Neural cell (in vitro differentiated cells): Measurements from ENCODE around the gene VWA8. TPM values are rescaled to one million over a fixed set of nuclear protein-coding genes. Genes with fewer than 3 reads are reported as not detected.

ENCODE experiments used
- H2AFZ ChIP-seq: fragments of 200-600, 300-800 bp; sonication (generic), shearing (Covaris generic); 2 replicates; pipeline ENCODE4 v1.6.0; 2014; ENCODE audit warnings: low read depth, mild to moderate bottlenecking, antibody characterized with exemption, low read length, moderate library complexity
- H3F3A ChIP-seq: fragments of 200-600 bp; shearing (Covaris generic); 2 replicates; pipeline ENCODE4 v1.6.1; 2016; ENCODE audit warnings: mild to moderate bottlenecking, moderate library complexity, mixed read lengths, antibody characterized with exemption, low read length; ENCODE audit not compliant: insufficient read depth, poor library complexity, severe bottlenecking
- H3K27ac ChIP-seq: fragments of 200-600, 300-800 bp; sonication (generic), shearing (Covaris generic); 2 replicates; pipeline ENCODE4 v1.5.1; 2014; ENCODE audit warnings: mild to moderate bottlenecking, low read length, moderate library complexity
- H3K27me3 ChIP-seq: fragments of 300-800, 200-600 bp; sonication (generic), shearing (Covaris generic); 2 replicates; pipeline ENCODE4 v1.6.0; 2014; ENCODE audit warnings: mild to moderate bottlenecking, low read depth, low read length, moderate library complexity; ENCODE audit not compliant: insufficient read depth
- H3K36me3 ChIP-seq: fragments of 300-800, 200-600 bp; sonication (generic), shearing (Covaris generic); 2 replicates; pipeline ENCODE4 v1.5.1; 2014; ENCODE audit warnings: mild to moderate bottlenecking, antibody characterized with exemption, low read length, moderate library complexity; ENCODE audit not compliant: insufficient read depth
- H3K4me2 ChIP-seq: fragments of 300-800, 200-600 bp; sonication (generic), shearing (Covaris generic); 2 replicates; pipeline ENCODE4 v1.6.0; 2014; ENCODE audit warnings: mild to moderate bottlenecking, low read length
- H3K4me3 ChIP-seq: fragments of 300-800, 200-600 bp; sonication (generic), shearing (Covaris generic); 2 replicates; pipeline ENCODE4 v1.5.1; 2014; ENCODE audit warnings: mild to moderate bottlenecking, low read length, moderate library complexity
- H3K79me2 ChIP-seq: fragments of 200-600 bp; shearing (Covaris generic); replicated peaks from 2 replicates; pipeline ENCODE4 v1.6.0; 2014; ENCODE audit warnings: mild to moderate bottlenecking, low read length, moderate library complexity; ENCODE audit not compliant: insufficient read depth
- H3K9ac ChIP-seq: fragments of 300-800, 200-600 bp; sonication (generic), shearing (Covaris generic); 2 replicates; pipeline ENCODE4 v1.6.1; 2016; ENCODE audit warnings: mild to moderate bottlenecking, low read length, mixed read lengths
- H3K9me2 ChIP-seq: fragments of 200-600 bp; shearing (Covaris generic); 2 replicates; pipeline ENCODE4 v1.6.1; 2016; ENCODE audit warnings: mild to moderate bottlenecking, low read length, mixed read lengths; ENCODE audit not compliant: insufficient read depth
- H3K9me3 ChIP-seq: fragments of 200-600, 300-800 bp; sonication (generic), shearing (Covaris generic); 2 replicates; pipeline ENCODE4 v1.6.1; 2016; ENCODE audit warnings: mild to moderate bottlenecking, mixed run types, low read length, moderate library complexity, mixed read lengths
- H4K20me1 ChIP-seq: fragments of 200-600 bp; shearing (Covaris generic); 2 replicates; pipeline ENCODE4 v1.6.1; 2016; ENCODE audit warnings: mild to moderate bottlenecking, mixed run types; ENCODE audit not compliant: insufficient read depth
- CTCF ChIP-seq: fragments of 450-650 bp; IDR thresholded peaks from 2 replicates; pipeline ENCODE4 v1.5.1; 2014; ENCODE audit warnings: antibody characterized with exemption, mild to moderate bottlenecking, moderate library complexity; ENCODE audit not compliant: poor library complexity, severe bottlenecking
- EP300 ChIP-seq: fragments of 450-650 bp; conservative IDR thresholded peaks from 2 replicates; pipeline ENCODE4 v1.6.1; 2014; ENCODE audit warnings: antibody characterized with exemption, mild to moderate bottlenecking, moderate library complexity; ENCODE audit not compliant: poor library complexity, severe bottlenecking
- EZH2 ChIP-seq: fragments of 200-600, 300-800 bp; shearing (Covaris generic), sonication (generic); IDR thresholded peaks from 2 replicates; pipeline ENCODE4 v1.6.1; 2014; ENCODE audit warnings: antibody characterized with exemption, low read length, borderline replicate concordance, mild to moderate bottlenecking; ENCODE audit not compliant: insufficient read depth, poor library complexity, severe bottlenecking
- MXI1 ChIP-seq: fragments of 450-650 bp; conservative IDR thresholded peaks from 2 replicates; pipeline ENCODE4 v1.6.1; 2014; ENCODE audit warnings: antibody characterized with exemption, mild to moderate bottlenecking; ENCODE audit not compliant: poor library complexity, severe bottlenecking
- POLR2AphosphoS5 ChIP-seq: IDR thresholded peaks from 2 replicates; pipeline ENCODE4 v1.6.1; 2012
- RAD21 ChIP-seq: fragments of 450-650 bp; conservative IDR thresholded peaks from 2 replicates; pipeline ENCODE4 v1.6.1; 2014; ENCODE audit warnings: antibody characterized with exemption, mild to moderate bottlenecking, moderate library complexity
- SMC3 ChIP-seq: fragments of 450-650 bp; conservative IDR thresholded peaks from 2 replicates; pipeline ENCODE4 v1.6.1; 2014; ENCODE audit warnings: antibody characterized with exemption, mild to moderate bottlenecking, moderate library complexity; ENCODE audit not compliant: poor library complexity
- TAF1 ChIP-seq: IDR thresholded peaks from 2 replicates; pipeline ENCODE4 v1.6.1; 2012; ENCODE audit warnings: low read depth
- polyA plus RNA-seq: library from polyadenylated mRNA; depleted of rRNA; stranded (reverse); fragments of >200 nt; gene quantifications from 2 replicates; pipeline ENCODE4 v1.2.3, GENCODE V29; 2014
- TF ChIP-seq, protein P1 (sequence below): IDR thresholded peaks from 2 replicates; pipeline ENCODE4 v1.6.1; 2012; ENCODE audit warnings: borderline replicate concordance

VWA8 gene
- polyA plus RNA-seq, 1 donor from 2014 or later, result 3.6 TPM

GRCh38 chr13:41580345-41580744 is 380.6 kb downstream of the VWA8 start:
- TF ChIP-seq EZH2, result no peak
- TF ChIP-seq RAD21, result no peak
- TF ChIP-seq, protein P1, sequence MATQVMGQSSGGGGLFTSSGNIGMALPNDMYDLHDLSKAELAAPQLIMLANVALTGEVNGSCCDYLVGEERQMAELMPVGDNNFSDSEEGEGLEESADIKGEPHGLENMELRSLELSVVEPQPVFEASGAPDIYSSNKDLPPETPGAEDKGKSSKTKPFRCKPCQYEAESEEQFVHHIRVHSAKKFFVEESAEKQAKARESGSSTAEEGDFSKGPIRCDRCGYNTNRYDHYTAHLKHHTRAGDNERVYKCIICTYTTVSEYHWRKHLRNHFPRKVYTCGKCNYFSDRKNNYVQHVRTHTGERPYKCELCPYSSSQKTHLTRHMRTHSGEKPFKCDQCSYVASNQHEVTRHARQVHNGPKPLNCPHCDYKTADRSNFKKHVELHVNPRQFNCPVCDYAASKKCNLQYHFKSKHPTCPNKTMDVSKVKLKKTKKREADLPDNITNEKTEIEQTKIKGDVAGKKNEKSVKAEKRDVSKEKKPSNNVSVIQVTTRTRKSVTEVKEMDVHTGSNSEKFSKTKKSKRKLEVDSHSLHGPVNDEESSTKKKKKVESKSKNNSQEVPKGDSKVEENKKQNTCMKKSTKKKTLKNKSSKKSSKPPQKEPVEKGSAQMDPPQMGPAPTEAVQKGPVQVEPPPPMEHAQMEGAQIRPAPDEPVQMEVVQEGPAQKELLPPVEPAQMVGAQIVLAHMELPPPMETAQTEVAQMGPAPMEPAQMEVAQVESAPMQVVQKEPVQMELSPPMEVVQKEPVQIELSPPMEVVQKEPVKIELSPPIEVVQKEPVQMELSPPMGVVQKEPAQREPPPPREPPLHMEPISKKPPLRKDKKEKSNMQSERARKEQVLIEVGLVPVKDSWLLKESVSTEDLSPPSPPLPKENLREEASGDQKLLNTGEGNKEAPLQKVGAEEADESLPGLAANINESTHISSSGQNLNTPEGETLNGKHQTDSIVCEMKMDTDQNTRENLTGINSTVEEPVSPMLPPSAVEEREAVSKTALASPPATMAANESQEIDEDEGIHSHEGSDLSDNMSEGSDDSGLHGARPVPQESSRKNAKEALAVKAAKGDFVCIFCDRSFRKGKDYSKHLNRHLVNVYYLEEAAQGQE, result no peak
- TF ChIP-seq EP300, result no peak
- TF ChIP-seq SMC3, result no peak
- TF ChIP-seq MXI1, result no peak
- no peak for TF ChIP-seq POLR2AphosphoS5
- no peak for TF ChIP-seq TAF1
- no peak for TF ChIP-seq CTCF
- no peaks in the 10 kb centered on the region for H3K9me2 ChIP-seq
- H3K27ac ChIP-seq, result no peak overlapping the region
- no peaks in the 10 kb centered on the region for H3K79me2 ChIP-seq
- H2AFZ ChIP-seq, result no peak overlapping the region
- no peaks in the 10 kb centered on the region for H3K36me3 ChIP-seq
- H4K20me1 ChIP-seq, result no peaks in the 10 kb centered on the region
- no peaks in the 10 kb centered on the region for H3K27me3 ChIP-seq
- no peaks in the 10 kb centered on the region for H3K9me3 ChIP-seq
- H3K4me3 ChIP-seq, result no peak overlapping the region
- no peak overlapping the region for H3K9ac ChIP-seq
- H3F3A ChIP-seq, result no peaks in the 10 kb centered on the region
- no peak overlapping the region for H3K4me2 ChIP-seq

GRCh38 chr13:41579881-41580280 is 381.0 kb downstream of the VWA8 start:
- H3F3A ChIP-seq, result no peaks in the 10 kb centered on the region
- H4K20me1 ChIP-seq, result no peaks in the 10 kb centered on the region
- H3K79me2 ChIP-seq, result no peaks in the 10 kb centered on the region
- H3K9ac ChIP-seq, result no peak overlapping the region
- no peak overlapping the region for H3K27ac ChIP-seq
- H3K4me3 ChIP-seq, result no peak overlapping the region
- no peak overlapping the region for H3K4me2 ChIP-seq
- H3K9me3 ChIP-seq, result no peaks in the 10 kb centered on the region
- H3K9me2 ChIP-seq, result no peaks in the 10 kb centered on the region
- no peak overlapping the region for H2AFZ ChIP-seq
- no peaks in the 10 kb centered on the region for H3K36me3 ChIP-seq
- no peaks in the 10 kb centered on the region for H3K27me3 ChIP-seq
- TF ChIP-seq EP300 (no peak), TAF1 (no peak), MXI1 (no peak), CTCF (no peak), SMC3 (no peak), EZH2 (no peak), POLR2AphosphoS5 (no peak), RAD21 (no peak)
- TF ChIP-seq, protein P1, result no peak
